ENCODE results near the gene PXDC1.
"Not testable (repeated sequence)": the region's sequence is repeated elsewhere in the genome, so short reads cannot be mapped to it uniquely, and the experiment has no call there.

The PXDC1 gene

DNA sequence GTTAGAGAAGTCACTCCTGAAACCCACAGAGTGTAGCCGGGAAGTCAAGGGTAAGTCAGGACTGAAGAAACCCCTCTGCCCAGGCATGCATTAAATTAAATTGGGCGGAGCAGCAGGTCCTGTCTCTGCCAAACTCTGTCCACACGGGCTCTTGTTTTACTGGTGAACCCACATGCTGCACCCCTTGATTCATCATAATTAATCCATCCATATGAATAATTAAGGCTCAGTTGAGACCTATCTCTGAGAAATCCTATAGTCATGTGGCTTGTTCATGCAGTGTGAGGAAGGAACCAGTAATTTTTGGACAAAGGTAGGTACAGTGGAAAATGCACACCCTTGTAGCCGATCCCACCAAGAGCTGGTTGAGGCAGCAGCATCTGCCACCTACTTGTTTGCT, 43.0 kb downstream of the PXDC1 start:
- DNase-seq (ENCODE audit: low spot score): no peak

DNA sequence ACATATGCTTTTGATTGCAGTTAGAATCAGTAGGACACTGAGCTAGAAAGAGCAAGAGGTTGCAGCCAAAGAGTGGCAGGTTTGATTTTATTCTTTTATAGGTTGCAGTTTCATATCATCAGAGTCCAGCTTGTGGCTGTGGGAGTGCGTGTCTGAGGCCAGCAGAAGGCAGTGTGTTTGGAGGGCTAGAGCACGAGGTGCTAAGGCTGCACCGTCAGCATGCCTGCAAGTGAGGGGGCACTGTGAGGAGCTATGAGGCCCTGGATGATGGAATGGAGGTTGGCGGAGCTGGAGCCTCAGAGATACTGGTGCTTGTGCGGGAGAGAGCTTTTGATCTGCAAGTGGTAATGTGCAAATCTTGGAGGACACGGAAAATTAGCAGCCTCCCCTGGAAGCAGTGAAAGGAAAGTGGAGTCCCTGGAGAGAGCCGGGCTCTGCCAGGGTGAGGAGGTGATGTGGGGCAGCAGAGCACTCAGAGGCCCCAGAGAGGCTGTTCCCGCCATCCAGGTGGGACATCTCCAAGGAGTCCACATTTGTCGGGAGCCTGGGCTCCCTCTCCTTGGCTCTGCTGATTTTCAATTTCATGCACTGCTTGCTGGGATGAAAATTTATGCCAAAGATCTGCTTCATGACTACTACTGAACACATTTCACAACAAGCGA, 43.6 kb downstream of the PXDC1 start:
- DNase-seq (ENCODE audit: low spot score): no peak

GRCh38 chr6:3707024-3707423, 44.5 kb downstream of the PXDC1 start:
- DNase-seq (ENCODE audit: low spot score): no peak

DNA sequence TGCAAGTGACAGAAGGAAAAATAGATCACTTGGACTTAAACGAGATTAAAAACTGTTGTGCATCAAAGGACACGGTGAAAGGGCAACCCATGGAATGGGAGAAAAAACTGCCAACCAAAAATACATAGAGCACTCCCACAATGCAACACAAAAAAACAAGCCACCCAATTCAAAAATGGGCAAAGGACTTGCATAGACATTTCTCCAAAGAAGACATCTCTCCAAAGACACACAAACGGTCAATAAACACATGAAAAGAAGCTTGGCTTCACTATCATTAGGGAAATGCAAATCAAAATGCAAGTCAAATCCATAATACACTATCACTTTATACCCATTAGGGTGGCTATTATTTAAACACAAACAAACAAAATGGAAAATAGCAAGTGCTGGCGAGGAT, 45.0 kb downstream of the PXDC1 start:
- no peak for DNase-seq (ENCODE audit: low spot score)

DNA sequence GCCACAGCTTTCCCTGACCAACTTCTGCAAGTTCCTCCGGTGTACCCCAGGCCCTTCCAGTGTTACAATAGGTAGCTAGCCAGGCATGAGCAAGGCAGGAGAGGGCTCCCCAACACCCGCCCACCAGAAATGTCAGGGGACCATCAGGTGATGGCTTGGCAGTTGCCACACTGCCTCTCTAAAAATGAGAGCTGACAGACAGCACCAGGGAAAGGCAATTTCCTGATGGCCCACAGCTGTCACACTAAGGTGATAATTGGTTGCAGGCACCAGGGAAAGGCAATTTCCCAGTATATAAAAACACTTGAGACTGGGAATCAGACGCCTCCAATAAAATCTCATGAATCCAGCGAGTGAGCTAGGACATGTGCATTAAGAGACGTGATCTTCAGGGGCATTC, 49.9 kb downstream of the PXDC1 start:
- DNase-seq (ENCODE audit: low spot score): no peak

- no peak for DNase-seq (ENCODE audit: low spot score)
Measured at GRCh38 chr6:3699231-3699630, 52.3 kb downstream of the PXDC1 start.

GRCh38 chr6:3698021-3698420, 53.5 kb downstream of the PXDC1 start:
- DNase-seq (ENCODE audit: low spot score): no peak

GRCh38 chr6:3697609-3698008, 53.9 kb downstream of the PXDC1 start:
- DNase-seq (ENCODE audit: low spot score): no peak

- no peak for DNase-seq (ENCODE audit: low spot score)
Measured at GRCh38 chr6:3696525-3697088, 54.9 kb downstream of the PXDC1 start.

GRCh38 chr6:3695065-3695817, 56.3 kb downstream of the PXDC1 start:
- no peak for DNase-seq (ENCODE audit: low spot score)

GRCh38 chr6:3693831-3694230, 57.7 kb downstream of the PXDC1 start:
- no peak for DNase-seq (ENCODE audit: low spot score)

GRCh38 chr6:3690506-3690905, 61.0 kb downstream of the PXDC1 start:
- DNase-seq (ENCODE audit: low spot score): no peak

DNA sequence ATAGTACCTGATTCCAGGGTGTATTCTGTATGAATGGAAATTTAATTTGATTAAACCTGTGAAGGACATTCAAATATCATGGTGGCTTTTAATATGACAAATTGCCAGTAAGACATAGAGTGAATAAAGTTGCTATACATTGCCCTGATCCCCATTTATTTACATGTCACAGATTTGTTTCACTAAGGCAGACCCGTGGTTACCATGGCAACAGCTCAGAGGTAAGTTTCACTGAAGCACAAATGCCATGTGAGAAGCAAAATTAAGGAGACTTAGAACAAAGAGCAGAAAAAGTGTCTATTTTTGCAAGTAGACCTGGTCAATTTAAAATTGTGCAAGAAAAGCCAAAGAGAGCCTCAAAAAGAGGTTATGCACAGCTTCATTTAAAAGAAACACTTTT, 63.7 kb downstream of the PXDC1 start:
- no peak for DNase-seq (ENCODE audit: low spot score)

- no peak for DNase-seq (ENCODE audit: low spot score)
Measured at GRCh38 chr6:3683331-3683730, 68.2 kb downstream of the PXDC1 start.

DNA sequence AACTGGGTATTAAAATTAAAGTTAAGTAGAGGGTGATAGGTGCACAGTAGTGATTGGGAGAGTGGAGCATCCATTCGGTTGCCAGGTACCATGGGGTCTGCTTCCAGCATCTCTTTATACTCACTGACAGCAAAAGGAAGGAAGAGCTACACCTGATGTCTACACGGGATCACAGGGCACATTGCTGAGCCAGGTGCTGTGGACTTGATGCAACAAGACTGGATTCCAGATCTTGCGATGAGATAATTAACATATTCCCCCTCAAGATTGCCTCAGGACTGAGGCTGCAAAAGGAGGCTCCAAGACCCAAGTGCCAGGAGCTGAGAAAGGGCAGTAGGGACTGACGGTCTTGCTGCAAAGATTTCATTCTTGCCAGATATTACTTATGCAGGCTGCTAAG, 72.6 kb downstream of the PXDC1 start:
- no peak for DNase-seq (ENCODE audit: low spot score)

- not testable (repeated sequence) for DNase-seq (ENCODE audit: low spot score)
Measured at GRCh38 chr6:3677751-3678150, 73.8 kb downstream of the PXDC1 start.

DNA sequence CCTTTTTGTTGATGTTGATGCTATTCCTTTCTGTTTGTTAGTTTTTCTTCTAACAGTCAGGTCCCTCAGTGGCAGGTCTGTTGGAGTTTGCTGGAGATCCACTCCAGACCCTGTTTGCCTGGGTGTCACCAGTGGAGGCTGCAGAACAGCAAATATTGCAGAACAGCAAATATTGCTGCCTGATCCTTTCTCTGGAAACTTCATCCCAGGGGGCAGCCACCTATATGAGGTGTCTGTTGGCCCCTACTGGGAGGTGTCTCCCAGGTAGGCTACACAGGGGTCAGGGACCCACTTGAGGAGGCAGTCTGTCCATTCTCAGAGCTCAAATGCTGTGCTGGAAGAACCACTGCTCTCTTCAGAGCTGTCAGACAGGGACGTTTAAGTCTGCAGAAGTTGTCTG, 74.2 kb downstream of the PXDC1 start:
- not testable (repeated sequence) for DNase-seq (ENCODE audit: low spot score)
